ENCODE measurements around the gene FOSL1.

GRCh38 chr11:65865550-65866172 is 34.5 kb downstream of the FOSL1 start:
- TF ChIP-seq CTCF (IDR thresholded peaks at IDR 0.05) (no peak), POLR2A (IDR thresholded peaks at IDR 0.05) (no peak)
